A673 (cell line): Measurements from ENCODE around the gene CST9.

Experiments
- EZH2 ChIP-seq: fragments of 200-600 bp; sonication (generic); IDR thresholded peaks from 2 replicates; pipeline ENCODE4 v1.6.1; 2017; ENCODE audit warnings: borderline replicate concordance, low read depth, mild to moderate bottlenecking, mixed read lengths, antibody characterized with exemption, low read length; ENCODE audit not compliant: poor library complexity, severe bottlenecking
- TF ChIP-seq, protein P1 (sequence below): fragments of 300-800, 200-600 bp; sonication (generic); conservative IDR thresholded peaks from 2 replicates; pipeline ENCODE4 v1.5.1; 2017; ENCODE audit warnings: low read depth, mild to moderate bottlenecking, antibody characterized with exemption, low read length, moderate library complexity, mixed read lengths

DNA sequence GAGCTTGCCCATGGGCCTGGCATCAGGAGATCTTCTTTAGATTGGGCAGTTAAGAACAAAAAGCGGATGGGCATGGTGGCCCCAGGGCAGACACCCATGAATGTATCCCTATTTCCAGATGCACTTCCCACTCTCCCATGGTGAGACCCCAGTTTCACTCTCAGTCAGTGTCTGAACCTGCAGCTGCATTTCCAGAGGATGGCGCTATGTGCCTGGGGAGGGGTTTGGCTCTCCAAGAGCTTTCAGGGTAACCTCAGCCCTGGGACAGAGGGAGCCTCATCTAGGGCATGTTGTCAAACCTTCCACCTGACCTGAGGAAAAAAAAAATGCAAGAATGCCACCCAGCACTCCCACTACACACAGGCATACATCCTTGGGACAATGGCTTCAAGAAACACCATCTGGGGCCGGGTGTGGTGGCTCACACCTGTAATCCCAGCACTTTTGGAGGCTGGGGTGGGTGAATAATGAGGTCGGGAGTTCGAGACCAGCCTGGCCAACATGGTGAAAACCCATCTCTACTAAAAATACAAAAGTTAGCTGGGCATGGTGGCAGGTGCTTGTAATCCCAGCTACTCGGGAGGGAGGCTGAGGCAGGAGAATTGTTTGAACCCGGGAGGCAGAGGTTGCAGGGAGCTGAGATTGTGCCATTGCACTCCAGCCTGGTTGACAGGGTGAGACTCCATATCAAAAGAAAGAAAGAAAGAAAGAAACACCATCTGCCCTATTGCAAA lies 39.4 kb downstream of the CST9 start:
- TF ChIP-seq, protein P1, sequence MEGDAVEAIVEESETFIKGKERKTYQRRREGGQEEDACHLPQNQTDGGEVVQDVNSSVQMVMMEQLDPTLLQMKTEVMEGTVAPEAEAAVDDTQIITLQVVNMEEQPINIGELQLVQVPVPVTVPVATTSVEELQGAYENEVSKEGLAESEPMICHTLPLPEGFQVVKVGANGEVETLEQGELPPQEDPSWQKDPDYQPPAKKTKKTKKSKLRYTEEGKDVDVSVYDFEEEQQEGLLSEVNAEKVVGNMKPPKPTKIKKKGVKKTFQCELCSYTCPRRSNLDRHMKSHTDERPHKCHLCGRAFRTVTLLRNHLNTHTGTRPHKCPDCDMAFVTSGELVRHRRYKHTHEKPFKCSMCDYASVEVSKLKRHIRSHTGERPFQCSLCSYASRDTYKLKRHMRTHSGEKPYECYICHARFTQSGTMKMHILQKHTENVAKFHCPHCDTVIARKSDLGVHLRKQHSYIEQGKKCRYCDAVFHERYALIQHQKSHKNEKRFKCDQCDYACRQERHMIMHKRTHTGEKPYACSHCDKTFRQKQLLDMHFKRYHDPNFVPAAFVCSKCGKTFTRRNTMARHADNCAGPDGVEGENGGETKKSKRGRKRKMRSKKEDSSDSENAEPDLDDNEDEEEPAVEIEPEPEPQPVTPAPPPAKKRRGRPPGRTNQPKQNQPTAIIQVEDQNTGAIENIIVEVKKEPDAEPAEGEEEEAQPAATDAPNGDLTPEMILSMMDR, result no peak
- TF ChIP-seq EZH2, result no peak
